Measurements from ENCODE around the gene MYO1A.

GRCh38 chr12:57039016-57039798, 10.7 kb downstream of the MYO1A start:
- TF ChIP-seq CTCF (IDR thresholded peaks at IDR 0.05; ENCODE audit: low read depth, low read length) (no peak), EZH2phosphoT487 (IDR thresholded peaks at IDR 0.05; ENCODE audit: low read depth) (no peak)
